H9 (cell line): ENCODE results near the gene DGKB. TPM values are rescaled to one million over a fixed set of nuclear protein-coding genes. Genes with fewer than 3 reads are reported as not detected.

Experiments used
- DNase-seq: peaks from one replicate; pipeline ENCODE4 v3.0.0-alpha.2; 2017
- H2AFZ ChIP-seq: one replicate; pipeline ENCODE4 v1.6.1; 2013; ENCODE audit warnings: mild to moderate bottlenecking, low read length, control low read depth, moderate library complexity
- H2AK5ac ChIP-seq: 2 replicates; pipeline ENCODE4 v1.6.1; 2013; ENCODE audit warnings: low read length, control low read depth, mixed read lengths; ENCODE audit not compliant: insufficient read length
- H2BK120ac ChIP-seq: one replicate; pipeline ENCODE4 v1.6.1; 2013; ENCODE audit warnings: low read depth, mild to moderate bottlenecking, low read length, control low read depth, inconsistent platforms; ENCODE audit not compliant: poor library complexity, severe bottlenecking
- H2BK12ac ChIP-seq: 2 replicates; pipeline ENCODE4 v1.6.1; 2013; ENCODE audit warnings: low read length, control low read depth, mixed read lengths, low read depth; ENCODE audit not compliant: insufficient read length
- H2BK15ac ChIP-seq: 2 replicates; pipeline ENCODE4 v1.6.1; 2013; ENCODE audit warnings: low read depth, low read length, control low read depth
- H2BK20ac ChIP-seq: one replicate; pipeline ENCODE4 v1.6.1; 2013; ENCODE audit warnings: low read depth, mild to moderate bottlenecking, low read length, control low read depth, inconsistent platforms; ENCODE audit not compliant: poor library complexity, severe bottlenecking
- H2BK5ac ChIP-seq: 2 replicates; pipeline ENCODE4 v1.6.1; 2013; ENCODE audit warnings: low read length, control low read depth, mixed read lengths; ENCODE audit not compliant: insufficient read length
- H3K14ac ChIP-seq: 2 replicates; pipeline ENCODE4 v1.6.1; 2013; ENCODE audit warnings: low read length, control low read depth; ENCODE audit not compliant: insufficient read depth
- H3K18ac ChIP-seq: 2 replicates; pipeline ENCODE4 v1.6.1; 2013; ENCODE audit warnings: low read depth, mild to moderate bottlenecking, mixed read lengths, low read length, control low read depth; ENCODE audit not compliant: insufficient read length
- H3K23ac ChIP-seq: 2 replicates; pipeline ENCODE4 v1.6.1; 2013; ENCODE audit warnings: low read length, control low read depth, mixed read lengths, low read depth; ENCODE audit not compliant: insufficient read length
- H3K23me2 ChIP-seq: 2 replicates; pipeline ENCODE4 v1.6.1; 2013; ENCODE audit warnings: low read depth, mild to moderate bottlenecking, mixed read lengths, low read length, control low read depth; ENCODE audit not compliant: insufficient read length, poor library complexity, severe bottlenecking
- H3K27ac ChIP-seq: 2 replicates; pipeline ENCODE4 v1.5.1; 2013; ENCODE audit warnings: low read length, control low read depth, mixed read lengths, low read depth; ENCODE audit not compliant: insufficient read length
- H3K27me3 ChIP-seq: 2 replicates; pipeline ENCODE4 v1.6.1; 2013; ENCODE audit warnings: low read length, control low read depth, inconsistent platforms; ENCODE audit not compliant: insufficient read depth
- H3K4ac ChIP-seq: 2 replicates; pipeline ENCODE4 v1.6.1; 2013; ENCODE audit warnings: low read depth, mild to moderate bottlenecking, control low read depth, inconsistent platforms, low read length, moderate library complexity
- H3K4me1 ChIP-seq: 2 replicates; pipeline ENCODE4 v1.6.1; 2013; ENCODE audit warnings: low read length, control low read depth, inconsistent platforms; ENCODE audit not compliant: insufficient read depth
- H3K4me2 ChIP-seq: 2 replicates; pipeline ENCODE4 v1.6.1; 2013; ENCODE audit warnings: low read length, control low read depth, mixed read lengths; ENCODE audit not compliant: insufficient read length, insufficient read depth
- H3K56ac ChIP-seq: 2 replicates; pipeline ENCODE4 v1.6.1; 2013; ENCODE audit warnings: low read depth, mild to moderate bottlenecking, mixed read lengths, low read length, control low read depth; ENCODE audit not compliant: insufficient read length
- H3K79me1 ChIP-seq: 2 replicates; pipeline ENCODE4 v1.6.1; 2013; ENCODE audit warnings: low read depth, mild to moderate bottlenecking, moderate library complexity, low read length, control low read depth, inconsistent platforms; ENCODE audit not compliant: insufficient read depth, poor library complexity, severe bottlenecking
- H3K79me2 ChIP-seq: 2 replicates; pipeline ENCODE4 v1.6.1; 2013; ENCODE audit warnings: low read length, control low read depth, inconsistent platforms; ENCODE audit not compliant: insufficient read depth
- H3K9ac ChIP-seq: 2 replicates; pipeline ENCODE4 v1.6.1; 2013; ENCODE audit warnings: low read length, control low read depth, mixed read lengths; ENCODE audit not compliant: insufficient read length; ENCODE audit errors: extremely low read depth
- H3K9me3 ChIP-seq: one replicate; pipeline ENCODE4 v1.6.1; 2013; ENCODE audit warnings: low read depth, low read length, inconsistent platforms; ENCODE audit not compliant: control insufficient read depth
- H3T11ph ChIP-seq: one replicate; pipeline ENCODE4 v1.6.1; 2013; ENCODE audit warnings: mild to moderate bottlenecking, low read length, control low read depth, inconsistent platforms
- H4K20me1 ChIP-seq: one replicate; pipeline ENCODE4 v1.6.1; 2013; ENCODE audit not compliant: control insufficient read depth, insufficient read length, insufficient read depth
- H4K5ac ChIP-seq: 2 replicates; pipeline ENCODE4 v1.6.1; 2013; ENCODE audit warnings: low read depth, mild to moderate bottlenecking, mixed read lengths, low read length, control low read depth; ENCODE audit not compliant: insufficient read length
- H4K8ac ChIP-seq: replicated peaks from 2 replicates; pipeline ENCODE4 v1.6.1; 2013; ENCODE audit warnings: low read length, control low read depth, mixed read lengths, low read depth; ENCODE audit not compliant: insufficient read length
- H4K91ac ChIP-seq: 2 replicates; pipeline ENCODE4 v1.6.1; 2013; ENCODE audit warnings: low read depth, mild to moderate bottlenecking, moderate library complexity, mixed read lengths, low read length, control low read depth; ENCODE audit not compliant: insufficient read length
- H3K27ac Mint-ChIP-seq, 3 experiments: 2 replicates in 2 of 3; 3 replicates in 1 of 3; pipeline ENCODE4 v1.8.0; 2020 to 2021; ENCODE audit warnings: mixed read lengths in 3 of 3, mild to moderate bottlenecking in 1 of 3, moderate library complexity in 1 of 3
- H3K27me3 Mint-ChIP-seq: 2 replicates; pipeline ENCODE4 v1.8.0; 2021; ENCODE audit warnings: low read depth, mild to moderate bottlenecking, moderate library complexity, mixed read lengths
- H3K36me3 Mint-ChIP-seq, 3 experiments: 2 replicates in 2 of 3; 3 replicates in 1 of 3; pipeline ENCODE4 v1.8.0; 2020 to 2021; ENCODE audit warnings: low read depth in 3 of 3, mixed read lengths in 3 of 3; ENCODE audit not compliant: insufficient read depth in 1 of 3
- H3K4me1 Mint-ChIP-seq, 2 experiments: 2 replicates each; pipeline ENCODE4 v1.8.0; 2020; ENCODE audit warnings: mixed read lengths in 2 of 2
- H3K4me3 Mint-ChIP-seq, 2 experiments: 2 replicates in 1 of 2; 3 replicates in 1 of 2; pipeline ENCODE4 v1.8.0; 2020 to 2021; ENCODE audit warnings: mild to moderate bottlenecking in 2 of 2, mixed read lengths in 2 of 2, moderate library complexity in 1 of 2
- H3K9me3 Mint-ChIP-seq, 2 experiments: 2 replicates in 1 of 2; 3 replicates in 1 of 2; pipeline ENCODE4 v1.8.0; 2020; ENCODE audit warnings: mild to moderate bottlenecking in 2 of 2, mixed read lengths in 2 of 2, moderate library complexity in 1 of 2
- CTCF ChIP-seq: fragments of 200-600 bp; sonication (generic); conservative IDR thresholded peaks from 3 replicates; pipeline ENCODE4 v1.8.0; 2021; ENCODE audit warnings: antibody characterized with exemption, mild to moderate bottlenecking
- WGBS: extraction: QIAGEN DNeasy Blood & Tissue Kit; methylation state at CpG from one replicate; pipeline ENCODE4 v1.1.7; 2013; ENCODE audit warnings: missing lambda C conversion rate, low lambda C conversion rate, mixed read lengths; ENCODE audit not compliant: insufficient read length; ENCODE audit errors: extremely low coverage; 5-methylcytosine and 5-hydroxymethylcytosine counted together
- total RNA-seq: library from RNA; stranded (reverse); gene quantifications from 2 replicates; pipeline ENCODE4 v1.2.1, GENCODE V29; 2021

Gene DGKB
- total RNA-seq, 1 experiment from 2014 or later: 0.26 TPM

- Histone ChIP-seq H3K79me1 (no peaks in the 10 kb centered on the region), H2BK15ac (no peak overlapping the region), H4K91ac (no peak overlapping the region), H3K18ac (no peak overlapping the region), H3K14ac (no peak overlapping the region), H4K20me1 (no peaks in the 10 kb centered on the region), H3K23me2 (no peaks in the 10 kb centered on the region), H2BK5ac (no peak overlapping the region), H3K23ac (no peak overlapping the region), H3K27ac (no peak overlapping the region), H3K56ac (no peak overlapping the region), H4K5ac (no peak overlapping the region), H2BK120ac (no peak overlapping the region), H3K27me3 (no peaks in the 10 kb centered on the region), H3K9ac (no peak overlapping the region), H3K4ac (no peak overlapping the region), H3K9me3 (no peaks in the 10 kb centered on the region), H3K79me2 (no peaks in the 10 kb centered on the region), H3K4me1 (no peaks in the 10 kb centered on the region), H3K4me2 (no peak overlapping the region), H4K8ac (no peak overlapping the region), H2BK12ac (no peak overlapping the region), H3T11ph (no peak overlapping the region), H2BK20ac (no peak overlapping the region), H2AK5ac (no peak overlapping the region), H2AFZ (no peak overlapping the region)
- no peak for TF ChIP-seq CTCF
- Mint-ChIP-seq H3K4me1 (peaks cover 4 to 7% of the 10 kb centered on the region in 2 experiments), H3K36me3 (no peaks in the 10 kb centered on the region; a peak in 1 of 7 replicates), H3K27ac (no peak overlapping the region), H3K27me3 (no peaks in the 10 kb centered on the region), H3K4me3 (no peak overlapping the region), H3K9me3 (peaks cover 0 to 3% of the 10 kb centered on the region in 2 experiments; a peak in 3 of 5 replicates)
- WGBS: no CpG with 5 or more reads among the region's 2 CpGs
- no peak for DNase-seq
These were observed 322.6 kb downstream of the DGKB start for GRCh38 chr7:14579971-14580370.
